ENCODE results near the gene RBM15B.

RBM15B gene

GRCh38 chr3:51391566-51392354 is 675 bp downstream of the RBM15B start:
- DNase-seq (ENCODE audit: low spot score), result no peak

GRCh38 chr3:51392355-51393133 is 1.5 kb downstream of the RBM15B start:
- no peak for DNase-seq (ENCODE audit: low spot score)

- DNase-seq (ENCODE audit: low spot score), result no peak
Measured at GRCh38 chr3:51393134-51393495, 2.0 kb downstream of the RBM15B start.

GRCh38 chr3:51393564-51393963 is 2.5 kb downstream of the RBM15B start:
- no peak for DNase-seq (ENCODE audit: low spot score)

GRCh38 chr3:51394541-51394940 is 3.5 kb downstream of the RBM15B start:
- DNase-seq (ENCODE audit: low spot score), result no peak

- no peak for DNase-seq (ENCODE audit: low spot score)
Measured at GRCh38 chr3:51395493-51396213, 4.6 kb downstream of the RBM15B start.

GRCh38 chr3:51396401-51396800 is 5.3 kb downstream of the RBM15B start:
- DNase-seq (ENCODE audit: low spot score), result no peak

- no peak for DNase-seq (ENCODE audit: low spot score)
Measured at GRCh38 chr3:51397392-51397791, 6.3 kb downstream of the RBM15B start.

GRCh38 chr3:51398595-51399310 is 7.7 kb downstream of the RBM15B start:
- DNase-seq (ENCODE audit: low spot score), result no peak

- DNase-seq (ENCODE audit: low spot score), result no peak
Measured at GRCh38 chr3:51400166-51400565, 9.1 kb downstream of the RBM15B start.

GRCh38 chr3:51401735-51402134 is 10.7 kb downstream of the RBM15B start:
- DNase-seq (ENCODE audit: low spot score), result no peak

- no peak for DNase-seq (ENCODE audit: low spot score)
Measured at GRCh38 chr3:51403675-51404074, 12.6 kb downstream of the RBM15B start.

- no peak for DNase-seq (ENCODE audit: low spot score)
Measured at GRCh38 chr3:51408021-51408420, 16.9 kb downstream of the RBM15B start.

GRCh38 chr3:51408813-51409212 is 17.7 kb downstream of the RBM15B start:
- no peak for DNase-seq (ENCODE audit: low spot score)

- no peak for DNase-seq (ENCODE audit: low spot score)
Measured at GRCh38 chr3:51422211-51422610, 31.1 kb downstream of the RBM15B start.

GRCh38 chr3:51426921-51427320 is 35.8 kb downstream of the RBM15B start:
- no peak for DNase-seq (ENCODE audit: low spot score)

- no peak for DNase-seq (ENCODE audit: low spot score)
Measured at GRCh38 chr3:51429138-51429537, 38.1 kb downstream of the RBM15B start.

- DNase-seq (ENCODE audit: low spot score), result no peak
Measured at GRCh38 chr3:51434110-51434509, 43.0 kb downstream of the RBM15B start.

GRCh38 chr3:51434746-51435327 is 43.8 kb downstream of the RBM15B start:
- peak; percentile 79 for DNase-seq (ENCODE audit: low spot score)

GRCh38 chr3:51436998-51437639 is 46.0 kb downstream of the RBM15B start:
- no peak for DNase-seq (ENCODE audit: low spot score)

Data from hematopoietic multipotent progenitor cell treated with erythropoietin and hydrocortisone succinate and interleukin-3 and kit ligand, for 17 days (in vitro differentiated cells).